HEK293 (cell line): ENCODE data around the gene C2orf81.

ENCODE experiments used
- CTCF ChIP-seq: fragments of 450-650 bp; formaldehyde crosslinking; IDR thresholded peaks from 2 replicates; pipeline ENCODE4 v1.5.1; 2016; ENCODE audit warnings: missing biosample characterization, missing genetic modification characterization
- ELK4 ChIP-seq: IDR thresholded peaks from 2 replicates; pipeline ENCODE4 v1.6.1; 2011; ENCODE audit warnings: mild to moderate bottlenecking, low read depth, low read length, borderline replicate concordance
- REST ChIP-seq: fragments of 450-650 bp; formaldehyde crosslinking; IDR thresholded peaks from 2 replicates; pipeline ENCODE4 v1.5.1; 2016; ENCODE audit warnings: missing biosample characterization, missing genetic modification characterization
- ZBTB26 ChIP-seq: fragments of 450-650 bp; formaldehyde crosslinking; optimal IDR thresholded peaks from 2 replicates; pipeline ENCODE3; 2016; ENCODE audit warnings: missing biosample characterization, mild to moderate bottlenecking, missing genetic modification characterization
- ZNF560 ChIP-seq: fragments of 450-650 bp; formaldehyde crosslinking; IDR thresholded peaks from 2 replicates; pipeline ENCODE4 v1.5.1; 2017; ENCODE audit warnings: missing biosample characterization, missing genetic modification characterization, borderline replicate concordance
- ZNF561 ChIP-seq: fragments of 450-650 bp; IDR thresholded peaks from 2 replicates; pipeline ENCODE4 v1.5.1; 2018; ENCODE audit warnings: missing biosample characterization, missing genetic modification characterization, borderline replicate concordance

- TF ChIP-seq CTCF (no peak), REST (no peak), ELK4 (no peak), ZNF561 (tag by site-specific recombination) (no peak), ZNF560 (tag by site-specific recombination) (no peak), ZBTB26 (tag by site-specific recombination) (no peak)
Observed at GRCh38 chr2:74413001-74413698, 8.3 kb downstream of the C2orf81 start.
